ENCODE measurements around the gene TMEM247. TPM values are rescaled to one million over a fixed set of nuclear protein-coding genes. Genes with fewer than 3 reads are reported as not detected.

Gene TMEM247
- total and polyA plus RNA-seq, 2 of the 8 experiments (the other 6 are each of a cell fraction or from before 2014, with no cell fraction given): not detected

- CTCF ChIA-PET (ENCODE audit: partially characterized antibody): interaction anchor here (0.9 to 4.1 kb wide), 19 partner anchors 10 to 818 kb away, joined by 3 to 31 read pairs (median 5); no protein-coding TSS in a partner anchor
- H2BK20ac ChIP-seq (ENCODE audit: low read length): no peak overlapping the region
- no peak overlapping the region for H3K27ac ChIP-seq (ENCODE audit: low read depth, low read length)
- no peaks in the 10 kb centered on the region for H3K27me3 ChIP-seq (replicated peaks in 1 of 4; ENCODE audit: control insufficient read depth in 3 of 4, extremely low read depth in 1 of 4, insufficient read depth in 3 of 4, low read length in 3 of 4)
- H4K91ac ChIP-seq (replicated peaks; ENCODE audit: insufficient read length, low read length): no peak overlapping the region
- H3K18ac ChIP-seq (ENCODE audit: extremely low read depth, low read length): no peak overlapping the region
- DNase-seq (ENCODE audit: low read depth in 1 of 2, low spot score in 2 of 2) (peak; percentile 31 to 95), FAIRE-seq (no peak)
- no peak overlapping the region for H3K4me3 ChIP-seq (ENCODE audit: extremely low read depth in 1 of 4, insufficient read depth in 2 of 4, low read depth in 3 of 4, low read length in 4 of 4)
- no peak overlapping the region for H3K56ac ChIP-seq (replicated peaks; ENCODE audit: insufficient read length, low read depth, low read length)
- H4K20me1 ChIP-seq (replicated peaks in 1 of 2; ENCODE audit: control insufficient read depth in 1 of 2, insufficient read depth in 2 of 2, low read length in 2 of 2): no peaks in the 10 kb centered on the region
- H2BK5ac ChIP-seq (ENCODE audit: low read depth, low read length): no peak overlapping the region
- H2BK15ac ChIP-seq (ENCODE audit: low read length): peak overlapping the region; percentile 22; the same call in 1 of the 2 replicates
- H4K5ac ChIP-seq (ENCODE audit: insufficient read length, low read depth, low read length): no peak overlapping the region
- no peaks in the 10 kb centered on the region for H3K36me3 ChIP-seq (ENCODE audit: control insufficient read depth in 2 of 4, insufficient read depth in 4 of 4, low read length in 3 of 4)
- no peak overlapping the region for H3K4me2 ChIP-seq (ENCODE audit: insufficient read depth in 1 of 2, low read depth in 2 of 2, low read length in 2 of 2)
- no peaks in the 10 kb centered on the region for H3K79me1 ChIP-seq (ENCODE audit: low read depth, low read length)
- POLR2A ChIA-PET (ENCODE audit: partially characterized antibody): no interaction called here
- peaks cover 0 to 4% (median 0%) of the 10 kb centered on the region in 4 experiments; a peak in 2 of 7 replicates for H3K4me1 ChIP-seq (replicated peaks in 1 of 4; ENCODE audit: control insufficient read depth in 3 of 4, insufficient read depth in 4 of 4, low read length in 3 of 4)
- no peak overlapping the region for H4K8ac ChIP-seq (ENCODE audit: extremely low read depth, insufficient read depth, low read length)
- no peaks in the 10 kb centered on the region for H3K23me2 ChIP-seq (ENCODE audit: low read depth, low read length)
- H2AFZ ChIP-seq (ENCODE audit: low read length): 0 out of 2 replicates have a peak overlapping the region, but pooled peaks have one; percentile 13
- no peak overlapping the region for H2BK12ac ChIP-seq (ENCODE audit: low read depth, low read length)
- H3K14ac ChIP-seq (ENCODE audit: insufficient read length): no peak overlapping the region
- no peaks in the 10 kb centered on the region for H3K9me3 ChIP-seq (ENCODE audit: insufficient read depth in 2 of 2, low read depth in 1 of 2, low read length in 1 of 2)
- no peak overlapping the region for H3K4ac ChIP-seq (replicated peaks; ENCODE audit: insufficient read length, low read depth, low read length)
- H2BK120ac ChIP-seq (replicated peaks; ENCODE audit: low read depth, low read length): no peak overlapping the region
- H2AK5ac ChIP-seq (ENCODE audit: low read depth, low read length): no peak overlapping the region
- no peak overlapping the region for H3K23ac ChIP-seq (ENCODE audit: insufficient read length)
- no peaks in the 10 kb centered on the region for H3K79me2 ChIP-seq (ENCODE audit: control insufficient read depth in 1 of 2, insufficient read depth in 2 of 2, low read length in 2 of 2)
- no peak overlapping the region for H3K9ac ChIP-seq (replicated peaks in 1 of 4; ENCODE audit: extremely low read depth in 1 of 4, low read depth in 3 of 4, low read length in 3 of 4)
- WGBS, 2 experiments (ENCODE audit: extremely low coverage in 1 of 2, insufficient coverage in 1 of 2, insufficient read length in 1 of 2, insufficient replicate concordance in 2 of 2, low coverage in 1 of 2, low lambda C conversion rate in 2 of 2, missing lambda C conversion rate in 1 of 2): 60% methylated on average over 8 of the region's 8 CpGs; no CpG with 5 or more reads in 1 of the 2 experiments
- TF ChIP-seq HDAC2 (IDR thresholded peaks at IDR 0.05; ENCODE audit: borderline replicate concordance in 1 of 2, low read depth in 2 of 2, low read length in 2 of 2) (no peak), HDAC6 (IDR thresholded peaks at IDR 0.05; ENCODE audit: low read depth, low read length) (no peak), SUZ12 (IDR thresholded peaks at IDR 0.05; ENCODE audit: low read length) (no peak), POLR2A (IDR thresholded peaks at IDR 0.05; ENCODE audit: control extremely low read depth in 1 of 2, low read depth in 2 of 2, low read length in 2 of 2) (no peak), KDM1A (IDR thresholded peaks at IDR 0.05; ENCODE audit: borderline replicate concordance, low read length) (no peak), NRF1 (IDR thresholded peaks at IDR 0.05; ENCODE audit: low read depth, low read length) (no peak), CTBP2 (IDR thresholded peaks at IDR 0.05; ENCODE audit: borderline replicate concordance, insufficient read depth, insufficient read length, low read length) (no peak), JUND (IDR thresholded peaks at IDR 0.05; ENCODE audit: low read length) (peak; percentile 31; the same call in 1 of the 2 replicates), EZH2 (IDR thresholded peaks at IDR 0.05; ENCODE audit: low read depth, low read length, severe bottlenecking) (no peak), BRCA1 (IDR thresholded peaks at IDR 0.05; ENCODE audit: low read depth, low read length) (no peak), ATF3 (IDR thresholded peaks at IDR 0.05; ENCODE audit: insufficient read depth, low read depth, low read length) (no peak), MAX (IDR thresholded peaks at IDR 0.05) (no peak)
Observed at GRCh38 chr2:46461011-46461674, 18.2 kb upstream of the TMEM247 start.

Measured in H1 (cell line).